Pancreas (tissue), 10 donors: ENCODE measurements around the gene ZDHHC24. TPM values are rescaled to one million over a fixed set of nuclear protein-coding genes. Genes with fewer than 3 reads are reported as not detected.

ENCODE experiments used
- ATAC-seq, 4 donors: fragments of 200-7000 bp; cut with Tn5 transposase; one replicate each; pipeline versions ENCODE4 v1.8.0 to v1.9.1; 2020; ENCODE audit warnings: mild to moderate bottlenecking in 4 of 4, moderate library complexity in 4 of 4
- DNase-seq, 6 donors: peaks; one replicate each; pipeline ENCODE4 v3.0.0-alpha.2; 2020
- FAIRE-seq: peaks from 2 replicates; lab custom pipeline; 2012; peaks lifted over from hg19 to GRCh38; lab: Jason Lieb, UNC
- H3K27ac ChIP-seq, 4 donors: fragments of 200-600 bp; sonication (generic); 1 replicate in 3 of 4; 2 replicates in 1 of 4; pipeline versions ENCODE4 v1.5.0 to v1.8.0; 2020
- H3K27me3 ChIP-seq, 4 donors: fragments of 200-600 bp; one replicate each; pipeline ENCODE4 v1.8.0; 2021
- H3K36me3 ChIP-seq, 3 donors: fragments of 200-600 bp; sonication (generic) in 1 of 3; one replicate each; pipeline versions ENCODE4 v1.5.0 to v1.8.0; 2020 to 2021
- H3K4me1 ChIP-seq, 3 donors: fragments of 200-600 bp; one replicate each; pipeline ENCODE4 v1.8.0; 2021
- H3K4me3 ChIP-seq, 4 donors: fragments of 200-600 bp; sonication (generic) in 2 of 4; one replicate each; pipeline versions ENCODE4 v1.5.0 to v1.8.0; 2020 to 2021
- H3K9me3 ChIP-seq, 4 donors: fragments of 200-600 bp; one replicate each; pipeline ENCODE4 v1.8.0; 2021
- CTCF ChIP-seq, 4 donors: fragments of 200-600 bp; sonication (generic) in 3 of 4; IDR thresholded peaks; one replicate each; pipeline versions ENCODE4 v1.5.0 to v1.8.0; 2021; ENCODE audit warnings: antibody characterized with exemption in 4 of 4
- WGBS, 2 donors: extraction: QIAGEN DNeasy Blood & Tissue Kit; methylation state at CpG; one replicate each; pipeline ENCODE4 v1.1.7; 2013; 5-methylcytosine and 5-hydroxymethylcytosine counted together
- intact Hi-C, 3 donors: fragments of 100-400 bp; cut with DNase I; formaldehyde crosslinking; loops; one replicate each; pipeline versions ENCODE4 v1.11.1 to v1.14.2; 2022
- polyA plus RNA-seq, 2 donors: library from polyadenylated mRNA; stranded (reverse); fragments of 200-250 nt; gene quantifications; one replicate each; pipeline ENCODE4 v1.2.3, GENCODE V29; 2013
- total RNA-seq, 6 donors: library from RNA; stranded (reverse); fragmentation: NEBNext Ultra II Directional in 4 of 6; extraction: Animal tissue kit (Norgen Biotek cat#: 25700) in 4 of 6; gene quantifications; one replicate each; pipeline versions ENCODE4 v1.2.1 to v1.2.4, GENCODE V29; 2021 to 2023
- donor health status: healthy with polysubstance abuse.
- donor health status: DM: no; HTN: no; CAD: no; lungs with moderate emphysema.
- donor health status: DM: no; HTN: no; CAD: no.
- donor health status: control.
- donor health status: control.
- donor health status: Bipolar disorder and iron deficiency.
- donor health status: DM: yes; HTN: yes; CAD: no.
- donor health status: DM: no; HTN: no; CAD: no.
- donor health status: DM: no; HTN: no; CAD: no.
- donor health status: DM: yes; HTN: yes; CAD: no.

ZDHHC24 gene
- total and polyA plus RNA-seq, 8 donors, result 7.0 to 11.4 (median 7.9) TPM

- intact Hi-C loops, result no loop called here
- ATAC-seq, result no peak
- H3K27me3 ChIP-seq, result no peaks in the 10 kb centered on the region
- no peak overlapping the region for H3K4me3 ChIP-seq
- FAIRE-seq, result no peak
- H3K4me1 ChIP-seq, result peaks cover 0 to 3% (median 0%) of the 10 kb centered on the region in 3 donors
- no peak overlapping the region for H3K27ac ChIP-seq
- no peaks in the 10 kb centered on the region for H3K36me3 ChIP-seq
- TF ChIP-seq CTCF (IDR thresholded peaks at IDR 0.05), result no peak
- no peaks in the 10 kb centered on the region for H3K9me3 ChIP-seq
- no peak for DNase-seq
- 85 to 87% methylated on average over 20 of the region's 20 CpGs for WGBS, 2 donors
Measured at GRCh38 chr11:66473608-66474515, 72.0 kb downstream of the ZDHHC24 start.

- H3K36me3 ChIP-seq, result no peaks in the 10 kb centered on the region
- no peaks in the 10 kb centered on the region for H3K9me3 ChIP-seq
- H3K27me3 ChIP-seq, result no peaks in the 10 kb centered on the region
- WGBS, 2 donors, result 92 to 93% methylated on average over 11 of the region's 11 CpGs
- no peak for FAIRE-seq
- DNase-seq, result no peak
- H3K27ac ChIP-seq, result no peak overlapping the region
- intact Hi-C loops, result no loop called here
- no peak overlapping the region for H3K4me3 ChIP-seq
- no peak for TF ChIP-seq CTCF (IDR thresholded peaks at IDR 0.05)
- no peak for ATAC-seq
- H3K4me1 ChIP-seq, result no peaks in the 10 kb centered on the region
Measured at GRCh38 chr11:66473167-66473566, 72.7 kb downstream of the ZDHHC24 start.

- no peak for DNase-seq
- intact Hi-C loops, result no loop called here
- H3K27ac ChIP-seq, result no peak overlapping the region
- H3K27me3 ChIP-seq, result no peaks in the 10 kb centered on the region
- H3K9me3 ChIP-seq, result no peaks in the 10 kb centered on the region
- H3K36me3 ChIP-seq, result no peaks in the 10 kb centered on the region
- H3K4me3 ChIP-seq, result no peak overlapping the region
- no peak for TF ChIP-seq CTCF (IDR thresholded peaks at IDR 0.05)
- no peak for ATAC-seq
- FAIRE-seq, result no peak
- WGBS, 2 donors, result 92% methylated on average over 9 of the region's 9 CpGs
- H3K4me1 ChIP-seq, result peaks cover 0 to 5% (median 0%) of the 10 kb centered on the region in 3 donors
Measured at GRCh38 chr11:66472054-66472453, 73.8 kb downstream of the ZDHHC24 start.

GRCh38 chr11:66471142-66471541 is 74.7 kb downstream of the ZDHHC24 start:
- WGBS, 2 donors, result 94% methylated on average over 16 of the region's 16 CpGs
- intact Hi-C loops, result no loop called here

More at GRCh38 chr11:66471142-66471541, 74.7 kb downstream of the ZDHHC24 start:
- Histone ChIP-seq H3K4me1 (peaks cover 0 to 5% (median 0%) of the 10 kb centered on the region in 3 donors), H3K27me3 (no peaks in the 10 kb centered on the region), H3K36me3 (no peaks in the 10 kb centered on the region), H3K27ac (no peak overlapping the region), H3K4me3 (no peak overlapping the region), H3K9me3 (no peaks in the 10 kb centered on the region)
- FAIRE-seq, result no peak
- ATAC-seq, result no peak
- DNase-seq, result no peak
- no peak for TF ChIP-seq CTCF (IDR thresholded peaks at IDR 0.05)

Other genes with a start within 250 kb of the ZDHHC24 start
- 10 to 100 TPM in 3 of 6 donors, 1 to 10 TPM in 3; 1.2 to 17.7 (median 7.5) TPM for gene CD248, start 229.0 kb downstream of the ZDHHC24 start, total RNA-seq
- 1 to 10 TPM; 2.5 to 4.0 TPM for gene CD248, start 229.0 kb downstream of the ZDHHC24 start, polyA plus RNA-seq
- gene RIN1, start 209.6 kb downstream of the ZDHHC24 start, total RNA-seq, result 1 to 10 TPM; 2.7 to 5.0 (median 4.1) TPM
- 10 to 100 TPM in 1 of 2 donors, 1 to 10 TPM in 1; 9.2 to 15.7 TPM for gene RIN1, start 209.6 kb downstream of the ZDHHC24 start, polyA plus RNA-seq
- 10 to 100 TPM; 14.3 to 22.0 (median 19.7) TPM for gene BRMS1, start 200.9 kb downstream of the ZDHHC24 start, total RNA-seq
- gene BRMS1, start 200.9 kb downstream of the ZDHHC24 start, polyA plus RNA-seq, result 10 to 100 TPM; 46.9 to 65.0 TPM
- 10 to 100 TPM in 5 of 6 donors, 1 to 10 TPM in 1; 9.5 to 13.3 (median 12.0) TPM for gene B4GAT1, start 198.4 kb downstream of the ZDHHC24 start, total RNA-seq
- 10 to 100 TPM in 1 of 2 donors, 1 to 10 TPM in 1; 9.2 to 21.8 TPM for gene B4GAT1, start 198.4 kb downstream of the ZDHHC24 start, polyA plus RNA-seq
- 1 to 10 TPM; 2.9 to 6.0 (median 4.3) TPM for gene SLC29A2, start 174.3 kb downstream of the ZDHHC24 start, total RNA-seq
- gene SLC29A2, start 174.3 kb downstream of the ZDHHC24 start, polyA plus RNA-seq, result 10 to 100 TPM; 19.9 to 21.7 TPM
- under 1 TPM in 1 of 6 donors, not detected in 5; 0.14 TPM for gene NPAS4, start 125.0 kb downstream of the ZDHHC24 start, total RNA-seq
- gene NPAS4, start 125.0 kb downstream of the ZDHHC24 start, polyA plus RNA-seq, result under 1 TPM; 0.08 to 0.63 TPM
- gene MRPL11, start 107.2 kb downstream of the ZDHHC24 start, total RNA-seq, result 10 to 100 TPM; 15.7 to 23.9 (median 21.0) TPM
- gene MRPL11, start 107.2 kb downstream of the ZDHHC24 start, polyA plus RNA-seq, result 10 to 100 TPM; 29.2 to 30.2 TPM
- gene PELI3, start 79.1 kb downstream of the ZDHHC24 start, total RNA-seq, result 1 to 10 TPM; 3.0 to 9.6 (median 6.4) TPM
- 10 to 100 TPM; 14.7 to 19.9 TPM for gene PELI3, start 79.1 kb downstream of the ZDHHC24 start, polyA plus RNA-seq
- 10 to 100 TPM in 4 of 6 donors, 1 to 10 TPM in 2; 8.5 to 27.0 (median 20.2) TPM for gene DPP3, start 65.6 kb downstream of the ZDHHC24 start, total RNA-seq
- gene DPP3, start 65.6 kb downstream of the ZDHHC24 start, polyA plus RNA-seq, result 10 to 100 TPM; 22.8 to 24.7 TPM
- 10 to 100 TPM; 19.1 to 29.6 (median 21.5) TPM for gene BBS1, start 35.4 kb downstream of the ZDHHC24 start, total RNA-seq
- 10 to 100 TPM; 22.0 to 31.9 TPM for gene BBS1, start 35.4 kb downstream of the ZDHHC24 start, polyA plus RNA-seq
- under 1 TPM in 1 of 6 donors, not detected in 5; 0.15 TPM for gene ACTN3, start 855 bp upstream of the ZDHHC24 start, total RNA-seq
- under 1 TPM in 1 of 2 donors, not detected in 1; 0.05 TPM for gene ACTN3, start 855 bp upstream of the ZDHHC24 start, polyA plus RNA-seq
- 10 to 100 TPM; 10.6 to 31.4 (median 19.9) TPM for gene CTSF, start 22.6 kb upstream of the ZDHHC24 start, total RNA-seq
- 10 to 100 TPM; 14.8 to 43.2 TPM for gene CTSF, start 22.6 kb upstream of the ZDHHC24 start, polyA plus RNA-seq
- under 1 TPM; 0.20 to 0.38 (median 0.32) TPM for gene CCDC87, start 47.0 kb upstream of the ZDHHC24 start, total RNA-seq
- gene CCDC87, start 47.0 kb upstream of the ZDHHC24 start, polyA plus RNA-seq, result under 1 TPM; 0.15 to 0.40 TPM
- 10 to 100 TPM; 16.9 to 31.7 (median 17.5) TPM for gene CCS, start 47.1 kb upstream of the ZDHHC24 start, total RNA-seq
- gene CCS, start 47.1 kb upstream of the ZDHHC24 start, polyA plus RNA-seq, result 100 to 1,000 TPM; 114 to 125 TPM
- 10 to 100 TPM; 24.4 to 57.9 (median 31.7) TPM for gene RBM14, start 70.6 kb upstream of the ZDHHC24 start, total RNA-seq
- 10 to 100 TPM; 36.5 to 61.6 TPM for gene RBM14, start 70.6 kb upstream of the ZDHHC24 start, polyA plus RNA-seq
- gene RBM4, start 92.7 kb upstream of the ZDHHC24 start, total RNA-seq, result 10 to 100 TPM; 47.5 to 80.2 (median 65.1) TPM
- gene RBM4, start 92.7 kb upstream of the ZDHHC24 start, polyA plus RNA-seq, result 10 to 100 TPM; 60.6 to 84.2 TPM
- gene RBM4B, start 131.8 kb upstream of the ZDHHC24 start, total RNA-seq, result 10 to 100 TPM in 1 of 6 donors, 1 to 10 TPM in 5; 5.7 to 10.1 (median 6.5) TPM
- gene RBM4B, start 131.8 kb upstream of the ZDHHC24 start, polyA plus RNA-seq, result 10 to 100 TPM in 1 of 2 donors, 1 to 10 TPM in 1; 9.9 to 20.7 TPM
- gene SPTBN2, start 183.2 kb upstream of the ZDHHC24 start, total RNA-seq, result 10 to 100 TPM; 32.6 to 59.8 (median 38.7) TPM
- gene SPTBN2, start 183.2 kb upstream of the ZDHHC24 start, polyA plus RNA-seq, result 10 to 100 TPM; 17.8 to 45.9 TPM